Progenitor cell of endocrine pancreas (in vitro differentiated cells): ENCODE measurements around the gene HTR1D. TPM values are rescaled to one million over a fixed set of nuclear protein-coding genes. Genes with fewer than 3 reads are reported as not detected.

Experiments used
- DNase-seq: peaks from one replicate; pipeline ENCODE4 v3.0.0; 2021; ENCODE audit warnings: low spot score; ENCODE audit not compliant: unreplicated experiment
- H3K27ac Mint-ChIP-seq: 2 replicates; pipeline ENCODE4 v1.8.0; 2021; ENCODE audit warnings: mild to moderate bottlenecking, moderate library complexity, mixed read lengths
- H3K27me3 Mint-ChIP-seq: 2 replicates; pipeline ENCODE4 v1.8.0; 2021; ENCODE audit warnings: mixed read lengths
- H3K36me3 Mint-ChIP-seq: 2 replicates; pipeline ENCODE4 v1.8.0; 2022; ENCODE audit warnings: mixed read lengths; ENCODE audit not compliant: insufficient read depth
- H3K4me1 Mint-ChIP-seq: 2 replicates; pipeline ENCODE4 v1.8.0; 2021; ENCODE audit warnings: low read depth, mixed read lengths
- H3K4me3 Mint-ChIP-seq: 2 replicates; pipeline ENCODE4 v1.8.0; 2021; ENCODE audit warnings: low read depth, mild to moderate bottlenecking, moderate library complexity, mixed read lengths
- H3K9me3 Mint-ChIP-seq: 2 replicates; pipeline ENCODE4 v1.8.0; 2021; ENCODE audit warnings: low read depth, mixed read lengths
- total RNA-seq: library from RNA; stranded (reverse); gene quantifications from 2 replicates; pipeline ENCODE4 v1.2.1, GENCODE V29; 2021
- TF ChIP-seq, protein P1 (sequence below): fragments of 200-600 bp; sonication (generic); IDR thresholded peaks from one replicate; pipeline ENCODE4 v1.5.0; 2021; ENCODE audit warnings: antibody characterized with exemption, mild to moderate bottlenecking; ENCODE audit not compliant: unreplicated experiment

The HTR1D gene
- total RNA-seq, 1 donor from 2014 or later, result 0.31 TPM

DNA sequence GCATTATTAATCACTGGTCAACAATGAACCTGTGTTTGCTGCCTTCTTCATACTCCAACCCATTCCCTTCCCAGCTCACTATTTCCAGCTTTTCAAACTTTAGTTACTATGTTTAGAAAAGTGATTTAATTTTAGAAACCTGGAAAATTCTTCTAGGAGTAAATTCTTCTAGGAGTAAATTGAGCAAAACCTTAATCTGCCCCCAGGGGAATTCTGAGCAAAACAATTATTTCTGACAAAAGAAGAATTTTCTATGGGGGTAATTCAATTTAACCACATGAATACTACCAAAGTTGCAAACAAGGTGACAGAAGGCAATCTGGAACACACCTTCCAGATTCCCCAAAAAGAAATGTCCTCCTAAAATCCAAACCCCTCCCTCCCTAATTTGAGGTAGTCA, 50.4 kb downstream of the HTR1D start:
- DNase-seq, result no peak
- Mint-ChIP-seq H3K27me3 (peaks cover 3% of the 10 kb centered on the region), H3K9me3 (no peaks in the 10 kb centered on the region), H3K4me1 (peaks cover 12% of the 10 kb centered on the region), H3K27ac (peak overlapping the region; percentile 95), H3K36me3 (no peaks in the 10 kb centered on the region), H3K4me3 (peak overlapping the region; percentile 88)
- TF ChIP-seq, protein P1, sequence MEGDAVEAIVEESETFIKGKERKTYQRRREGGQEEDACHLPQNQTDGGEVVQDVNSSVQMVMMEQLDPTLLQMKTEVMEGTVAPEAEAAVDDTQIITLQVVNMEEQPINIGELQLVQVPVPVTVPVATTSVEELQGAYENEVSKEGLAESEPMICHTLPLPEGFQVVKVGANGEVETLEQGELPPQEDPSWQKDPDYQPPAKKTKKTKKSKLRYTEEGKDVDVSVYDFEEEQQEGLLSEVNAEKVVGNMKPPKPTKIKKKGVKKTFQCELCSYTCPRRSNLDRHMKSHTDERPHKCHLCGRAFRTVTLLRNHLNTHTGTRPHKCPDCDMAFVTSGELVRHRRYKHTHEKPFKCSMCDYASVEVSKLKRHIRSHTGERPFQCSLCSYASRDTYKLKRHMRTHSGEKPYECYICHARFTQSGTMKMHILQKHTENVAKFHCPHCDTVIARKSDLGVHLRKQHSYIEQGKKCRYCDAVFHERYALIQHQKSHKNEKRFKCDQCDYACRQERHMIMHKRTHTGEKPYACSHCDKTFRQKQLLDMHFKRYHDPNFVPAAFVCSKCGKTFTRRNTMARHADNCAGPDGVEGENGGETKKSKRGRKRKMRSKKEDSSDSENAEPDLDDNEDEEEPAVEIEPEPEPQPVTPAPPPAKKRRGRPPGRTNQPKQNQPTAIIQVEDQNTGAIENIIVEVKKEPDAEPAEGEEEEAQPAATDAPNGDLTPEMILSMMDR, result no peak

DNA sequence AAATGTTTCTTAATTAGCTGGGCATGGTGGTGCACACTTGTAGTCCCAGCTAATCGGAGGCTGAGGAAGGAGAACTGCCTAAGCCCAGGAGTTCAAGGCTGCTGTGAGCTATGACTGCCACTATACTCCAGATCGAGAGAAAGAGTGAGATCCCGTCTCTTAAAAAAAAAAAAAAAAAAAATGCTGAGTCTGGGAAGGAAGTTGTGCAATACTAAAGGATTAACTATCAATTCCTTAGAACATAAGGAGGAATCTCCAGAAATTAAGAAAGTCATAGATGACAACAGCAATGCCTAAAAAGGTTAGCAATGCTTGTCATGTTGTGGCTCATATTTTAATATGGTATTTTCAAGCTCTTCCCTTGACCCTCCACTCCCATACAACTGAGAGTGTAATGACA, 53.9 kb downstream of the HTR1D start:
- Mint-ChIP-seq H3K4me3 (no peak overlapping the region), H3K9me3 (no peaks in the 10 kb centered on the region), H3K36me3 (no peaks in the 10 kb centered on the region), H3K27me3 (no peaks in the 10 kb centered on the region), H3K27ac (no peak overlapping the region), H3K4me1 (peaks cover 12% of the 10 kb centered on the region)
- TF ChIP-seq, protein P1, result no peak
- DNase-seq, result no peak

DNA sequence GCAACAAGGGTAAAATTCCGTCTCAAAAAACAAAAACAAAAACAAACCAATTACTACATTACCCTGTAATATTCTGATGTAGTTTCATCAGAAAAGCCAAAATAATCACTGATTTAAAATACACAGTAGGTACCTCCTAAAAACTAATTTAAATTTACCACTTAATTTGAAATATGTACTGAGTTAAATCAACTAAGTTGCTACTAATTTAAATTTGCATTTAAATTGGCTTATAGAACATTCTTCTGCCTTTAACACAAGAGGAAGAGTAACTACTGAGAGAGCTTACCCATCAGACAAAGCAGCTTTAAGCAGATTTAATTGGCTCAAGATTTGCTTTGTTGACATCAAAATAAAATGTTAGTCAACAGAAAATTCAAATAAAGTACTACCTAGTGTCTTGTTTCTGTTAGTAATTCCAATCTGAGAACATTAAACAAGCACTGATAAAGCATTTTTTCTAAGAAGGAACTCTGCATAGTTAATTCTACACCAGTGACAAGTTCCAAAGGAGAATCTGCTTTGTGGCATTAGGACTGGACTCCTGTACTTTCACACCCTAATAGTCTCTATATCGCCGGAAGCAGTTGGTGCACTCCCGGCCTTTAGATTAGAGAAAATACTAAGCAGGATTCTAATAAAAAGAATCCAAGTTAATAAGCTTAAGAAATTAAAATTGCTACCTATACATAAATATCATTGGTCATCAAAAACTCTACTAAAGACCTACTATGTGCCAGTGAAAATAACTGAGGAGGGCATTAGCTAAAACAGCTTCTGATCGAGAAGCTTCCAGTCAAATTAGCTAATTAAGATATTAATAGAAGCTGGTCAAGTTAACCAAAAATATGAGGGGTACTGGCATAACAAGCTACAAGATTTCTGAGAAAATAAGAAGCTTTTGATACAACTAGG, 57.1 kb downstream of the HTR1D start:
- H3K36me3 Mint-ChIP-seq, result no peaks in the 10 kb centered on the region
- DNase-seq, result no peak
- no peaks in the 10 kb centered on the region for H3K9me3 Mint-ChIP-seq
- TF ChIP-seq, protein P1, result no peak
- no peak overlapping the region for H3K27ac Mint-ChIP-seq
- H3K27me3 Mint-ChIP-seq, result no peaks in the 10 kb centered on the region
- peaks cover 4% of the 10 kb centered on the region for H3K4me1 Mint-ChIP-seq
- H3K4me3 Mint-ChIP-seq, result no peak overlapping the region

DNA sequence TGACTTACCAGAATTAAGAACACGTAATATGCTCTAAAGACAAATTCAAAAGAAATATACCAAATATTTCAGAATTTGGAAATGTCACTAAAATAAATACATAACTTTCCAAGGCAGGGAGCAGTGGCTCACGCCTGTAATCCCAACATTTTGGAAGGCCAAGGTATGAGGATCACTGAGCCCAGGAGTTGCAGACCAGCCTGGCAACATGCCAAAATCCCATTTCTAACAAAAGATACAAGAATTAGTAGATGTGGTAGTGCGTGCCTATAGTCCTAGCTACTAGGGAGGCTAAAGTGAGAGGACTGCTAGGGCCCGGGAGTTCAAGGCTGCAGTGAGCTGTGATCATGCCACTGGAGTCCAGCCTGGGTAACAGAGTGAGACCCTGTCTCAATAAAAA, 60.4 kb downstream of the HTR1D start:
- H3K27me3 Mint-ChIP-seq, result no peaks in the 10 kb centered on the region
- DNase-seq, result no peak
- TF ChIP-seq, protein P1, result no peak
- H3K27ac Mint-ChIP-seq, result peak overlapping the region; percentile 36
- peaks cover 7% of the 10 kb centered on the region for H3K36me3 Mint-ChIP-seq
- H3K4me1 Mint-ChIP-seq, result peaks cover 9% of the 10 kb centered on the region
- peaks cover 3% of the 10 kb centered on the region for H3K9me3 Mint-ChIP-seq
- no peak overlapping the region for H3K4me3 Mint-ChIP-seq

DNA sequence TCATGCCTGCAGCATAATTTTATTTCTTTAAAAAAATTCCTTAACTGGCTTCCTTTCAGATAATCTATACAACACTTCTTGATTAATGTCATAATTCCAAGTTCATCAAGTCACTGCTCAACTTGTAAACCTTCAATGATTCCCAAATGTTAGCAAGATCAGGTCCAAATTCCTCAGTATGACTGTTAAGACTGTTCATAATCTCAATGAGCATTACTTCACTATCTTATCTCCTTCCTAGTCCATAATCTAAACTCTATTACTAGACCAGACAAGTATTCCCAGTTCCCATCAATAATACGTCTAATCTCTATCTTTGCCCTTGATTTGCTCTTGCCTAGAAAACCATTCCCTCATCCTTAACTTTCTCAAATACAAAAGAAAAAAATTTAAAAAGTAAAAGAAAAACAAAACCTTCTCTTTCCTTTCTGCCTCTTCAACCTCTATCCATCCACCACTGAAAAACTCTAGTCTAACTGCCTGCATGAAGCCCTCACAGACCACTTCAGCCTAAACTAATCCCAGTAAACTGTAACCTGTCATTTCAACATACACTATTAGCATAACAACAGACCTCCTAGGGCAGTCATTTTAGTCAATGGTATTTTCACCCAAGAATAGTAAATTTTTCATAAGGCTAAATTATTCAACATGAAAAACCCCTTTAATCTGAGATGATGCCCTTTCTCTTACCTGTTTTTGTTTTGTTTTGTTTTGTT, 64.2 kb downstream of the HTR1D start:
- Mint-ChIP-seq H3K4me1 (peaks cover 18% of the 10 kb centered on the region), H3K9me3 (peaks cover 3% of the 10 kb centered on the region), H3K27me3 (no peaks in the 10 kb centered on the region), H3K4me3 (no peak overlapping the region), H3K27ac (no peak overlapping the region), H3K36me3 (peaks cover 7% of the 10 kb centered on the region)
- TF ChIP-seq, protein P1, result no peak
- DNase-seq, result no peak
